Activated CD4-positive, alpha-beta T cell treated with anti-CD3 and anti-CD28 coated beads for 1 hour (primary cell): ENCODE data around the gene BLOC1S4.
"Not testable (repeated sequence)": the region's sequence is repeated elsewhere in the genome, so short reads cannot be mapped to it uniquely, and the experiment has no call there.

ENCODE experiments used
- DNase-seq: peaks from one replicate; pipeline ENCODE4 v3.0.0-alpha.2; 2020

The BLOC1S4 gene

DNA sequence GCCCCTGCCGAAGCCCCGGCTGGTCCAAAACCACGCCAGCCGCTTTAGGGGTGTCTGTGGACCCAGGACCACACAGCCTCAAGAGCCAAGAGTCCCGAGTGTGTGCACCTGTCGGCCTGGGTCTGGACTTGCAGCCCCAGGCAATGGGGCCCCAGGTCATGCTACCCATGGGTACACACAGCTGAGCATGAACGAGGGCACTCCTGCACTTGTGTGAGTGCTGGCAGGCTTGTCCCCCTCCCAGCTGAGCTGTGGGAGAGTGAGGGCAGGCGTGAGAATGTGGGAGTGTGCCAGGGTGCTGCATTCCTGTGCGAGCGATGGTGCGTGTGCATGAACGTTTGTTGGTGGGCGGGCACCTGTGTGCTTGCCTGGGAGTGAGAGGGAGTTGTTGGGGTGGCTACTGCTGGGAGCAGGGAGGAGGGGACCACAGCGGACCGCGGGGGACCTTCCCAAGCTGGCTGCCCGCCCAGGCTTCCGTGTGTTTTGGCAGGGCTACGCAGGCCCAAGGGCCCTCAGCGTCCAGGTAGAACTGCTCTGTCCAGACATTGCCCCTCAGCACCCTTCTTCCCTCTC lies 30.8 kb downstream of the BLOC1S4 start:
- DNase-seq = no peak

DNA sequence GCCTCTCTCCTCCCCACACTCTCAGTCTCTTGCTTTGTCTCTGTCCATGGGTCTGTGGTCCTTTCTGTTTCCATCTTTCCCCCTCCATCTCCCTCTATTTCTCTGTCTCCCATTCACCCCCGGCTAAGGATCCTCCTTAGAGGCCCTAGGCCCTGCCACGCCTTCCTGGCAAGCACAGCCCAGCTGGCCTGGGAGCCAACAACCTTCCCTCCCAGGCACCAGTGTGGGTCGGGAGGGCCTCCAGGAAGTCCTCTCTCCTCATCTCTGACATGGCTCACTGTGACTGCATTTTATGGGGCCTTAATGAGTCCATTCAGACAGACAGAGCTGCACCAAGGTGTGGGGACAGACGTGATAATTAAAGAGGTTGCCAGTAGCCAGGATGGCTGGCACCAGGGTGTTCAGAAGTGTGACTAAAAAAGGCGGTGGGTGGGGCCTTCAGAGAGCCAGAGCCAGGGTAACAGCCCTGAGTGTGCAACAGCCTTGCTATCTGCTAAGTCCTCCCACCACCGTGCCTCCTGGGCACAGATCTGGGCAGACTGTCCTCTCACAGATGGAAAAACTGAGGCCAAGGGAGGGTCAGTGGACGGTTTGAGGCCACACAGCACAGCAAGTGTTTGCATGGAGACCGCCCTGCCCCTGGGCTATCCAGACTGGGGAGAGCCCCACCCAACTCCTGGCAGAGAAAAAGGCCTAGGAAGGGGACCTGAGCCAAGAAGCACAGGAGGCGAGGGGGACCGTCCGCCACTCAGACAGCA lies 31.5 kb downstream of the BLOC1S4 start:
- no peak for DNase-seq

GRCh38 chr4:6748286-6748685 lies 32.3 kb downstream of the BLOC1S4 start:
- DNase-seq = no peak

DNA sequence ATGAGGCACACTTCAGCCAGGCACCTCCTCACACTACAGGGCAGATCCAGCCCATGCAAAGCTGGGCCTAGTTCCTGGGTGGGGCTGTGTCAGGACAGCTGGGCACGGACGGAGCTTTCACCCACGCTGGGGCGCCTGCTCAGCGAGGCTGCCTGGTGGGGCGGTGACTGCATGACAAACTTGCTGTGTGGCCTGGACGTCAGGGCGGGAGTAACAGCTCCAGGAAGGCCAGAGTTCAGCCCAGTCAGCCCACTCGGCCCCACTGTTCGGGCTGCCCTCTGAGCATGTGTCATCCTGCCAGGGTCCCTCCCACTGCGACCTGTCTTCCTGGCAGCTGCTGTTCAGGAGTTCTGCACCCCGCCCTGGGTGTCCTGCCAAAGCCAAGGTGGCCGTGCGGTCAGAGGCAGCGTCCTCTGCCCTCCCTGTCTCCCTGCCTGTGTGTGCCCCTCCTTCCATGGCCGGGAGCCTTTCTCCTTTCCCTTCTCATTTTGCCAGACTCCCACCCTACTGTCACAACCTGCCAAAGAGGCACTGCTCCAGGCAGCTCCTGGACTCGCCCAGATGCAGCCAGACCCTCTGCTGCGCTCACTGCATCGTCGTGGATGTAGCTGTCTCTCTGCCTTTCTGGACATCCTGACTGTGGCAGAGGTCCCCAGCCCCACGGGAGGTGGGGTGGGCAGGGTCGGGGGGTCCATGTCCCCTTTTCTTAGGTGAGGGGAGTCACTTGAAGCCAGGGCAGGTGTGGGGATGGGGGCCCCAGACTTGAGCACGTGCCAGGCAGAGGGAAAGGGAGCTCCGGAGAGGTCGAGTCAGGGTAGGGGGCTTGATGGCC lies 33.6 kb downstream of the BLOC1S4 start:
- no peak for DNase-seq

DNA sequence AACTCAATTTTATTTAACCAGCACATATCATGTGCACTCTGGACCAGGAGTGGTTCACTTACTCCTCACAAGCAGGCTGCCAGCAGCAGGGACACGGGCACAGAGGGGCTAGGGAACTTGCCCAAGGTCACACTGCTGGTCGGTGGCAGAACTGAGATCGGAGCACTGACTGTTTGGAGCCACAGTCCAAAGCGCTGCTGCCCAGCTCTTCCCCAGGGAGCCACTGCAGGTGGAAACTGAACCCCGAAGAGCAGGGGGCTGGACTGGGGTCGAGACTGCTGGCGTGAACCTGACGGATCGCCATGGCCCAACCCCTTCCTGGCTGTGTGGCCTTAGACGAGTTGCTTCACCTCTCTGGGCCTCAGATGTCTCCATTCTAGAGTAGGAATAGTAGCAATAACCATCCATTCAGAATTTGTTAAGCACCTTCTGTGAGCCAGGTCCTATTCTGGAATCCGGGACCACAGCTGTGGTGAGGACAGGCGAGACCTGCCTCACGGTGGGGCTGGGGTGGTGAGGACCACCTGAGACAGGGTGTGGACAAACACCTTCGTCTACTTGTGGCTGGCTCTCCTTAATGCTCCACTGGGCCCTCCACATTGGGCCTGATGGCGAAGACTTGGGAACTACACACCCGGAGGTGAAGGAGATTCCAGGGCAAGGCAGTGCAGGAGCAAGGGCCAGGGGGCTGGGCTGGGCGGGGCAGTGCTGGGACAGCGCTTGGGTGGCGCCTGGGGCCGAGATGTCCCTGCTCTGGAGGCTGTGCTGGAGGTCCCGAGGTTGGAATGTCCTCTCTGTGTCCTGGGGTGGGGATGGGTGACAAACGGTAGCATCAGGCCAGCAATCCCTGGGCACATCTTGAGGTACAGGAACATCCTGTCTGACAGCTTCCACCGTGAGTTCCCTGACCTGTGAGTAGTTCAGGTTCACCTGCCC lies 34.6 kb downstream of the BLOC1S4 start:
- no peak for DNase-seq

DNA sequence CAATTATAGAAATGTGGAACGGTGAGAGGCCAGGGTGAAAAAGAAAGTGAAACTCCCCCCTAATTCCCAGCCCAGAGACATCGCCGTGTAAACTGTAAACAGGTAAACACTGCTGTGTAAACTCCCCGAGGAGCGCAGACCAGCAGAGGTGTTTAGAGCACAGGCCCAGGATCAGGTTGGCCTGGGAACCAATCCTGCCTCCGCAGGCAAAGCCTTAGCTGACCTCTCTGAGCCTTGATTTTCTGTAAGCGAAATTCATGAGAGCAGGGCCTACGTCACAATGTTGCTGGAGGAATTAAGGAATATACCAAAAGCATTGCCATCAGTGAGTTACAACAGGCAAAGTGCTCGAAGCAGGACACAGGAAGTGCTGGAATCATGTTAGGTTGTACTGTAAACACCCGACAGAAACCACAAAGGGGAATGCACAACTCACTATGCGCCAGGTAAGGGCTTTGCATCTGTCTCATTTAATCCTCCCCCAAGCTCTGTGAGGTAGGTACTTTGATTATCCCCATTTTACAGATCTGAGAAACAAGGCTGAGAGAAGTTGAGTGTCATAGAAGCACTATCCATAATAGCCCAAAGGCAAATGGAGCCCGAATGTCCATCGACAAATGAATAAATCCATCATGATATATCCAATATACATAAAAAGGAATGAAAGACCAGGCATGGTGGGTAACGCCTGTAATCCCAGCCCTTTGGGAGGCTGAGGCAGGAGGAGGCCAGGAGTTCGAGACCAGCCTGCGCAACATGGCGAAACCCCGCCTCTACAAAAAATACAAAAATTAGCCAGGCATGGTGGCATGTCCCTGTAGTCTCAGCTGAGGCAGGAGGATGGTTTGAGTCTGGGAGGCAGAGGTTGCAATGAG lies 35.9 kb downstream of the BLOC1S4 start:
- no peak for DNase-seq

GRCh38 chr4:6752486-6752829 lies 36.5 kb downstream of the BLOC1S4 start:
- no peak for DNase-seq

DNA sequence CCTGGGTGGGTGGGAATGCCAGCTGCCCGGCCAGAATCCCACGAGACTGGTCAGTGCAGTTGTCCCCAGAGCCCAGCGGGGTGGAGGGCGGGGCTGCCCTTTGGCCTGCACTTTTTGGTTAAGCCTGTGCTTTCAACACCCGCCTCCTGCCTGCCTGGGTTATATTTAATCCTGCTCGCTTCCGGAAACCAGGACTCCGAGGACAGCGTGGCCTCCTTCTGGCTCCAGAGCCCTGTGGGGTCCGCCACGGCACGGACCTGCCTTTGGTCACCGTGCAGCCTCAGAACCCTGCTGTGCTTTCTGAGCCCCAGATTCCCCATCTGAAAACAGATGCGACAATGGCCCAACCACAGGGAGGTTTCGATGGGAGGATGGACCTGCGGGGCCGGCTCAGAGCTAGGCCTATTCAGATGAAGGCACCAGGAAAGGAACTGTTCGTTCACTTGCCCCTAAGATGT lies 37.2 kb downstream of the BLOC1S4 start:
- no peak for DNase-seq

- DNase-seq = no peak
Measured at GRCh38 chr4:6753891-6754290, 37.9 kb downstream of the BLOC1S4 start.

GRCh38 chr4:6754481-6755087 lies 38.6 kb downstream of the BLOC1S4 start:
- no peak for DNase-seq

DNA sequence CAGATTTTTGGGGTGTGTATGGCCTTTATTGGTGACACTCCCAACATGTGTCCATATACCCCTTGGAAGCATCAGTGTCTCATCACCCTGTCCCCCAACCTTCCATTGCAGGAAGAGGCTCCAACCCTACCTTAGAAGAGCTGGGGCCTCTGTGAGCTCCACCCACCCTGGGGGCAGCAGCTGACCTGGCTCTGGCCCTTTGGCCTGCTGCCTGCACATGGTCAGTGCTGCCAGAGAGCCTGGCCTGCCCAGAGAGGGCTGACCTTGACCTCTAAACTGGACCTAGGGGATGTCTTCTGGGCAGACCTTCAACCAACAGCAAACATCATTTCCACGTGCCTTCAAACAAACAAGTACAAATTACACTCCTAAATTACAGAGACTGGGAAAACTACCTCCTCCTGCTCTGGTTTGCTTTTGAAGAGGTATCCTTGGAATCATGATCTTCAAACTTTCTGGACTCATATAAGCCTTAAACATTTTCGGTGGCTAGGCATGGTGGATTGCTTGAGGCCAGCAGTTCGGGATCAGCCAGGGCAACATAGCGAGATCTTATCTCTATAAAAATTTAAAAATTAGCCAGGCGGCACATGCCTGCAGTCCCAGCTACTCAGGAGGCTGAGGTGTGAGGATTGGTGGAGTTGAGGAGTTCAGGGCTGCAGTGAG lies 39.2 kb downstream of the BLOC1S4 start:
- DNase-seq = no peak

DNA sequence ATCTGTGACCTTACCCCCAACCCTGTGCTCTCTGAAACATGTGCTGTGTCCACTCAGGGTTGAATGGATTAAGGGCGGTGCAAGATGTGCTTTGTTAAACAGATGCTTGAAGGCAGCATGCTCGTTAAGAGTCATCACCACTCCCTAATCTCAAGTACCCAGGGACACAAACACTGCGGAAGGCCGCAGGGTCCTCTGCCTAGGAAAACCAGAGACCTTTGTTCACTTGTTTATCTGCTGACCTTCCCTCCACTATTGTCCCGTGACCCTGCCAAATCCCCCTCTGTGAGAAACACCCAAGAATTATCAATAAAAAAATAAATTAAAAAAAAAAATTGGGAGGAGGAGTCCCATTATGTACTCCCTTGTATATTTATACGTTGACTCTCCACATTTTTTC lies 40.4 kb downstream of the BLOC1S4 start:
- DNase-seq = not testable (repeated sequence)

- no peak for DNase-seq
Measured at GRCh38 chr4:6758728-6759127, 42.8 kb downstream of the BLOC1S4 start.

GRCh38 chr4:6760865-6761264 lies 44.9 kb downstream of the BLOC1S4 start:
- DNase-seq = no peak

DNA sequence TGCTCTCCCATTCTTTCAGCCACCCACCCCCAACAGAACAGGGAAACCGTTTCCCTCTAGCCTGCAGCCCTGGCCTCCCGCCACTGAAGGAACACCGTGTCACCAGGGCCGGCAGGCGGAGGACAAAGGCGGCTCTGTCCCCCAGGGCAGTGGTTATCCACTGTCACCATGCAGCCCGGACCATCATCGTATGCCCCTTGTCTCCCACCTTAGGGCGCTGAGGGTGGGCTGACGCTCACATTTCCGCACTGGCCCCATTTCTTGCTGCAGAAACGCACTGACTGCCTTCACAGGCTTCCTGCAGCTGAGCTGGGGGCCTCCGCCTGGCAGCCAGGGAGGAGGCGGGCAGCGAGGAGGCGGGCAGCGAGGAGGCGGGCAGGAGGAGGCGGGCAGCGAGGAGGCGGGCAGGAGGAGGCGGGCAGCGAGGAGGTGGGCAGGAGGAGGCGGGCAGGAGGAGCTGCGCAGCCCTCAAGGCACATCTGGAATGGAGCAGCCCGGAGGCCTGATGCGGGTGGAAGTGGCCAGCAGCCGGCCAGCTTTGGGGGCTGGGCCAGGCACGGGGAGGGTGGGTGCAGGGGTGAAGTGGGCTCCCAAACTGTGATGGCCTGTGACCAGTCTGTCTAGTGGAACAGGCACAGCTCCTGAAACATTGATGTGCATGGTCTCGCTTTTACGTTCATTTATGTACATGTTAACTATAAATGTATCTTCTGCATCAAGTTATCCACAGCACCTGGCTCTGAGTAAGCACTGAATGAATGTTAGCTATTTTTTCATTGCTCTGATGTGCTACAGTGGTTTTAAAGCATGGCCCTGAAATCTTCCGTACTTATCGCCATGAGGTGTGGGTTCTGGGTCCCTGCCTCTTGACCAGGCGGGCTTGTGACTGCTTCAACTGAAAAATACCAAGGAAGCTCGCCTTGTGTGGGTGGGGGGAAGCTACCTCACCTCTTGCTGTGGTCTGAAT lies 46.0 kb downstream of the BLOC1S4 start:
- no peak for DNase-seq

DNA sequence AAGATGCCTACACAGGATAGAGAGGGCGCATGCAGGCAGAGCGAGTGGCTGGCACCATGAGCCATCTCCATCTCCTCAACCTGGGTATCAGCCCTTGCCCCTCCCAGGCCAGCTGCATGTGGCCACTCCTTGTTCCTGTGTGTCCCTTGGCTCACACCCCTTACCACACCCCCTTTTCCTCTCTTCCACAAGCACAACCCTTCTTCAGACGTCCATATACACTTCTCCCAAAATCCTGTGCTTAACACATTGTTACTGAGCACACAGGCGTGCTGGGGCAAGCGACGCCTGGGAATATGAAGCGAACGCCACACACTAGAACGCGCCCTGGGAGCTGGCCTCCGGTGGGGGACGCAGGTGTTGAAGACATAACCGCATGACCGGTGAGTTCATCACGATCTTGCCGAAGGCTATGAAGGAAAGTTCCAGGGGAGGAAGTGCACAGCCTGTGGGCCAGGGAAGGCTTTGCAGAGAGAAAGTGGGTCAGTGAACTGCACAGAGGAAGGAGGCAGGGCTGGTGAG lies 47.4 kb downstream of the BLOC1S4 start:
- DNase-seq = no peak

DNA sequence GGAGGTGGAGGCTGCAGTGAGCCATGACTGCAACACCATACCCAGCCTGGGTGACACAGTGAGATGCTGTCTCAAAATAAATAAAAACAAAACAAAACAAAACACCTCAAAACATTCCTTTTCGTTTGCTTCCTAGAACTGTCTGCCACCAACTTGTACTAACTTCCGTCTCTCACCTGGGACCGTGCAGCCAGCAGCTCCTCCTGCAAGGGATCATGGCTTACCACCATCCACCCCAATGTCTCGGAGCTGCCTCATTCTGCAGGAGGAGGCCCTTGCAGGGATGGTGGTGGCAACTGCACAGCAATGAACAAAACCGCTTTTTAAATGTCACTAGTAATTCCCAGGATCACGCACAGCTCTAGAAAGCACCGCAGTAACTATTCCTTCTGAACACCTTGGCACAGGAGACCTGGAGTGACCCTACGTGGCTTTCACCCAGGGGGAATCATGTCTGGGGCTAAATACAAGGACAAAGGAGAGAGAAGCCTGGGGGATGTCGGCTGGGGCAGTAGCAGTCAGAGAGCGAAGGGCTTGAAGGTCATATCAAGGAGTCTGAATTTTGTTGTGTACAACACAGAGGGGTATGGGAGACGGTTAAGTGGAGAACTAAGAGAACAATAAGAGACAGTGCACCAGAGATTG lies 49.1 kb downstream of the BLOC1S4 start:
- no peak for DNase-seq

GRCh38 chr4:6765703-6766102 lies 49.7 kb downstream of the BLOC1S4 start:
- DNase-seq = no peak
